ENCODE data around the gene RABGAP1. TPM values are rescaled to one million over a fixed set of nuclear protein-coding genes. Genes with fewer than 3 reads are reported as not detected.

The RABGAP1 gene
- total and polyA plus RNA-seq, 10 of the 15 experiments (the other 5 are each of a cell fraction or from before 2014, with no cell fraction given) = 2.6 to 31.6 (median 12.5) TPM

DNA sequence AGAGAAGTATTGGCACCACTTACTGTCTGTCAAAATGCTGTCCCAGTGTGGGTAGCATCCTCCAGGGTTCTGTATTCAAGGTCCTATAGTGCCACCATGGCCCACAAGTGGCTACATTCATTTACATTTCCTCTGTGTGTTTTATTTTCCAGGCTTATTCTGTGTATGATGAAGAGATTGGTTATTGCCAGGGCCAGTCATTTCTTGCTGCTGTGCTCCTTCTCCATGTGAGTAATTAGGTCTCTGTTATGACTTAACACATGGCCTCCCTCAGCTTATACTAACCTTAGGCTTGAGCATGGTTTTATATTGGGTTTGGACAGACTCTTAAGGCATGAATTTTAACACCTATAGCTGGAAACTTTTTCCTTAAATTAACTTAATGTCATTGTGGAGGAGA lies 129.4 kb downstream of the RABGAP1 start (continued):
- TF ChIP-seq, protein P1, sequence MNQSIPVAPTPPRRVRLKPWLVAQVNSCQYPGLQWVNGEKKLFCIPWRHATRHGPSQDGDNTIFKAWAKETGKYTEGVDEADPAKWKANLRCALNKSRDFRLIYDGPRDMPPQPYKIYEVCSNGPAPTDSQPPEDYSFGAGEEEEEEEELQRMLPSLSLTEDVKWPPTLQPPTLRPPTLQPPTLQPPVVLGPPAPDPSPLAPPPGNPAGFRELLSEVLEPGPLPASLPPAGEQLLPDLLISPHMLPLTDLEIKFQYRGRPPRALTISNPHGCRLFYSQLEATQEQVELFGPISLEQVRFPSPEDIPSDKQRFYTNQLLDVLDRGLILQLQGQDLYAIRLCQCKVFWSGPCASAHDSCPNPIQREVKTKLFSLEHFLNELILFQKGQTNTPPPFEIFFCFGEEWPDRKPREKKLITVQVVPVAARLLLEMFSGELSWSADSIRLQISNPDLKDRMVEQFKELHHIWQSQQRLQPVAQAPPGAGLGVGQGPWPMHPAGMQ (IDR thresholded peaks at IDR 0.05; ENCODE audit: borderline replicate concordance) = no peak
- TF ChIP-seq TBL1XR1 (IDR thresholded peaks at IDR 0.05; ENCODE audit: low read depth, low read length) = no peak

DNA sequence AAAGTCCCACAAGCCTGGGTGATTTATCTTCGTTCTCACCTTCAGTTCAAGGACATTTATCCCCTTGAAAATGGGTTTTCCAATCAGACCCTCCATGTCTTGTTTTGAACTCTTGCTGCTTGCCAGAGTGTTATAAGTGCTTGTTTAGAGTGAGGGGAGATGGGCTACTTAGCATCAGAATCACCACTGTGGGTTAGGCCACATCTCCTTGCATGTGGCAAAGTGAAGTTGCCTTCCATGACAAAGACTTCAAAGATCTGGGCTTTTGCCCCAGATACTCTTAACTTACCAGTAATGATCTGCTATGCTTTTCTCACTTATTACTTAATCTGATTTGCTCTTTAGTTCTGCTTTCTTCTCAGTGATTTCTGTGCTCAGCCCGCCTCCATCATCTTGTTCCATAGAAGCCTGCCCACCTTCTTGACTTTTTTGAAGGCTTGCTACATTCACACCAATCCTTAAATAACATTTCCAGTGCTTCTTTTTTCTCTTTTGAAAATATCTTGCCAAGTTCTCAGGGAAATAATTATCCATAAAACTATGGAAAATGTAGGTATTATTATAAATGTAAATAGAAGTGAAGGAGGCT lies 131.7 kb downstream of the RABGAP1 start:
- no TSS peak for BruUV-seq (replicated peaks)
- intact Hi-C loops (cut with micrococcal nuclease; ENCODE audit: unreplicated experiment) (no loop called here), in situ Hi-C loops (cut with MboI) (no loop called here)
- Histone ChIP-seq H3K27ac (ENCODE audit: control insufficient read depth, insufficient read depth) (no peak overlapping the region), H3K4me3 (no peak overlapping the region), H3K9ac (ENCODE audit: control insufficient read depth, insufficient read depth, low read length) (no peak overlapping the region), H3K4me2 (ENCODE audit: control insufficient read depth, insufficient read depth) (no peak overlapping the region), H2AFZ (ENCODE audit: control insufficient read depth, low read depth, low read length) (no peak overlapping the region), H3K27me3 (replicated peaks in 1 of 2; ENCODE audit: control insufficient read depth in 2 of 2, insufficient read depth in 2 of 2, low read length in 1 of 2) (no peaks in the 10 kb centered on the region), H3K9me3 (replicated peaks; ENCODE audit: control insufficient read depth, insufficient read depth, low read length) (no peaks in the 10 kb centered on the region), H4K20me1 (ENCODE audit: control insufficient read depth, insufficient read depth) (no peaks in the 10 kb centered on the region), H3K79me2 (ENCODE audit: control insufficient read depth, insufficient read depth, low read length) (no peaks in the 10 kb centered on the region), H3K4me1 (ENCODE audit: control insufficient read depth, insufficient read depth, low read length) (peaks cover 5% of the 10 kb centered on the region; the same call in 1 of the 2 replicates), H3K36me3 (ENCODE audit: control insufficient read depth in 2 of 2, insufficient read depth in 2 of 2, low read length in 1 of 2) (peaks cover 0 to 22% of the 10 kb centered on the region in 2 experiments; a peak in 3 of 4 replicates)
- no peak for TF ChIP-seq NR2C2 (IDR thresholded peaks at IDR 0.05; ENCODE audit: borderline replicate concordance, control insufficient read depth, insufficient read length, low read depth)
- TF ChIP-seq ZNF622 (IDR thresholded peaks at IDR 0.05) = no peak
- ChIA-PET POLR2A (interaction anchor here (0.6 kb wide), 1 partner anchor 168 kb away, joined by 3 read pairs; no protein-coding TSS in a partner anchor), SMC1A (ENCODE audit: uncharacterized antibody, unreplicated experiment) (interaction anchor here (0.6 to 3.9 kb wide), 6 partner anchors 9 to 277 kb away, joined by 3 to 22 read pairs (median 4); no protein-coding TSS in a partner anchor), RAD21 (ENCODE audit: unreplicated experiment) (interaction anchor here (4.0 kb wide), 1 partner anchor 277 kb away, joined by 13 read pairs; no protein-coding TSS in a partner anchor), CTCF (interaction anchor here (1.7 to 5.4 kb wide), 3 partner anchors 10 to 277 kb away, joined by 4 to 38 read pairs (median 6); no protein-coding TSS in a partner anchor)
- FAIRE-seq (no peak), DNase-seq (ENCODE audit: low read depth, low spot score) (no peak), ATAC-seq (no peak)
- 100% methylated on average over 2 of the region's 2 CpGs for WGBS (ENCODE audit: insufficient coverage, insufficient replicate concordance, low lambda C conversion rate, missing lambda C conversion rate)
